HG02798 (cell line): ENCODE results near the gene SPATA46.

ENCODE experiments used
- ATAC-seq: cut with Tn5 transposase; IDR thresholded peaks from one replicate; pipeline ENCODE4 v1.9.1; 2021; ENCODE audit warnings: mild to moderate bottlenecking; ENCODE audit not compliant: unreplicated experiment, poor library complexity

SPATA46 gene

DNA sequence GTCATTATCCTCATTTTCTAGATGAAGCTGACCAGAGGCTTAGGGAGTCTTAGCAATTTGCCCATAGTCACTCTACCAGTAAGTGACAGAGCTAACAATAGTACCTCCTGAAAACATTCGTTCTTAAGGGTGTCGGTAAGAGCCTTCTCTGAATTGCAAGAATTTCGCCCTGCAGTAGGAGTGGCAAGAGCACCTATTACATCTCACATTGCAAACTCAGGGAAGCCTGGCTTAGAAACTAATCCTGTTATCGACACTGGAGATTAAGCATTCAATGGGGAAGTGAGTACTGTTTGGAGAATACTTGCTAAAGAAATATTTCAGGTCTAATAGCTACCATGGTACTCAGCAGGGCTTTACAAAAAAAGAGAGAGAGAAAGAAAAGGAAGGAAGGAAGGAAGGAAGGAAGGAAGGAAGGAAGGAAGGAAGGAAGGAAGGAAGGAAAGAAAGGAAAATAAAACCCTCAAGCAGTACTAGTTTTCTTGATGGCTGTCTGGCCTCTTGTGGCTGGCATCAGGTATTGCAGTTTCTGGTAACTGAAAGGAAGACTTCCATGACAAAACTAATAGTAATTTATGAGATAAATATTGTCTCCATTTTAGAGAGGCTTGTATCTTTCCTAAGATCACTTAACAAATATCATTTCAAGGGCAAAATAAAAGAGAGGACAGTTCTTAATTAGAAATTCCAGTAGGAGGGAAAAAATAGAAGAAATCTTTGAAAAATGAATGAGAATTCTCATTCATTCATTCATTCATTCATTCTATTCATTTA, 15.3 kb upstream of the SPATA46 start:
- no peak for ATAC-seq

DNA sequence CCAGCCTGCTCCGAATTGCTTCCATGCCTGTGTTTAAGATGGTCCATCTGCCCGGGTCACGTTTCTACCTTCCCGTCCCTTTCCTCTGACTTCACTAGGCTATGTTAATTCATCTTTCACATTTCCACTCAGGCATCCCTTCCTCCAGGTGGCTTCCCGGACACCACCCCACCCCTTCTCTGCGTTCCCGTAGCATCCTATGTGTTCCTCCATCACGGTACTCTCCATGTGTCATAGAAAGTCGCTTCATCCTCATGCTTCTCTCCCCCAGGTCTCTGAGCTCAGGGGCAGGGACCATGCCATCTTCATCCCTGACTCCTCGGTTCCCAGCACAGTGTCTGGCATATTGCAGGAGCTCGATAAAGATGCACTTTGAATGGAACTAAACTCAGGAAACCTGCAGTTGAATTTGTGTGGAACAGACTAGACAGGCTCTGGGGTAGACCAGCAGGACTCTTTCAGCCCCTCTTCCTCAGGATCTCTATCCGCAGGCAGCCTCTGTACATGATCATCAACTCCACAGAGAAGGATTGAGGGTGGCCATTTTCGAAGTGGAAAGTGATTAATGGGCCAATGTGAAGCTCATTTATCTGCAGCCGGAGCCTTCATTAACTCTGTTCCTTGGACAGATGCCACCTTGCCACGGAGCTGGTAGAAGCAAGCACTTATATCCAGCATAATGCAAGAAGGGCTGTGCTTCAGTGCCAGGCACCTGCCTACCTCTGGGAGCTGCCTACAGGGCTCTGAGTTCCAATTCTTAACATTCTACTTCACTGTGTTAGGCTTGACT, 13.9 kb upstream of the SPATA46 start:
- ATAC-seq: no peak

GRCh38 chr1:162389971-162390370, 13.3 kb upstream of the SPATA46 start:
- no peak for ATAC-seq

DNA sequence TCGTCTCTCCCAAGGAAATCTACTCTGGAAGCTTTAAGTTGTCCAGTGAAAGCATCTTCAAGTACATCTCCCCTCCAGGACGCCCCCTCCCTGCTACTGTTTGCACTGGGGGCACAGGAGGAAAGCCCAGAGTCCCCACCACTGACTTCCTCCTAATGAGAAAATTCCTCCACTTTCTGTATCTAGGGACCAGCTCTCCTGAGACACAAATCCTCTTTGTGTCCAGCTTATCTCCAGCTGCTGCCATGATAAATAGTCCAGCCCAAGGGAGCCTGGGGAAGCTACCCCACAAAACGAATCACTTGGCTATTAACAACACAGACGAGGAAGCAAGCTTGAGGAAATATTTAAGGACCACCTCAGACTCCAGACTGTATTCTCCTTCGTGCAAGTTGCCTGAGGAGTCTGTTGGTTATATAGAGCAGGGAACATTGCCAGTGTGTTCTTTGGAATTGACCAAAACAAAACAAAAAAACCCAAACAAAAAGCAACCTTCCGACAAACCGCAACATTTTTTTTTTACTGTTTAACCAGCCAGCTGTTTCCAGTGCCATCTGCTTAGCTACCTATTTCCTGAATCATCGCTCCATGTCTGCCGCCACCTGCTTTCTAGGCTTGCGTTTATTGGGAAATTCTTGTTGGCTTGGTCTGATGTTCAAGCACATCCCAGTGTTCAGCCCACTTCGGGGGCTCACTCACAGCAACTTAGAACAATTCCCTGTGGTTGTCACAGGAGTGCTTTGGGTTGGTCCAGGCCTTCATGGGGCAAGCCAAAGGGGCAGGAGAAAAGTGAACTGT, 12.6 kb upstream of the SPATA46 start:
- ATAC-seq: no peak

GRCh38 chr1:162388615-162389014, 12.0 kb upstream of the SPATA46 start:
- no peak for ATAC-seq

DNA sequence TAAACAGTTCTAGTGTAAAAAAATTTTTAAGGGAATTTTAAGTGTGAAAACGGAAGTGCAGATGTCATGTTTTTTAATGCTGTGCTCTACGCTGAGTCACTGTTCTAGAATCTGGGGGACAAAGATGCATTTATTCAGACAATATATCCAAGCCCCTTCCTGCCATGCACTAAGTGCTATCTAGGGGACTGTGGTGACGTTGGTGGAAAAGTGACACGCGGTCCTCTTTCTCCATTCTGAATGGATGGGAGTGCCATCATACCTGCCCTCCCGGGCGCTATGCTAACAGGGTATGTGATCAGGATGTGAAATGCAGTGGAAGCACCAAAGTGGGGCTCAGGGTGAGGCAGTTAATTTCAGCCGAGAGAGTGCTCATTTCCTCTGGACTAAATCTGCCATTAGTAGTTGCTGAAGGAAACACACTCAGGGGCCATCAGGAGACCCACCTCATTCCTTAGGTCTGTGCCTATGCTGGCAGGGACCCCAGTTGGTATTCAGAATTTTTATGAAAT, 11.5 kb upstream of the SPATA46 start:
- no peak for ATAC-seq

GRCh38 chr1:162387226-162388082, 10.8 kb upstream of the SPATA46 start:
- no peak for ATAC-seq

DNA sequence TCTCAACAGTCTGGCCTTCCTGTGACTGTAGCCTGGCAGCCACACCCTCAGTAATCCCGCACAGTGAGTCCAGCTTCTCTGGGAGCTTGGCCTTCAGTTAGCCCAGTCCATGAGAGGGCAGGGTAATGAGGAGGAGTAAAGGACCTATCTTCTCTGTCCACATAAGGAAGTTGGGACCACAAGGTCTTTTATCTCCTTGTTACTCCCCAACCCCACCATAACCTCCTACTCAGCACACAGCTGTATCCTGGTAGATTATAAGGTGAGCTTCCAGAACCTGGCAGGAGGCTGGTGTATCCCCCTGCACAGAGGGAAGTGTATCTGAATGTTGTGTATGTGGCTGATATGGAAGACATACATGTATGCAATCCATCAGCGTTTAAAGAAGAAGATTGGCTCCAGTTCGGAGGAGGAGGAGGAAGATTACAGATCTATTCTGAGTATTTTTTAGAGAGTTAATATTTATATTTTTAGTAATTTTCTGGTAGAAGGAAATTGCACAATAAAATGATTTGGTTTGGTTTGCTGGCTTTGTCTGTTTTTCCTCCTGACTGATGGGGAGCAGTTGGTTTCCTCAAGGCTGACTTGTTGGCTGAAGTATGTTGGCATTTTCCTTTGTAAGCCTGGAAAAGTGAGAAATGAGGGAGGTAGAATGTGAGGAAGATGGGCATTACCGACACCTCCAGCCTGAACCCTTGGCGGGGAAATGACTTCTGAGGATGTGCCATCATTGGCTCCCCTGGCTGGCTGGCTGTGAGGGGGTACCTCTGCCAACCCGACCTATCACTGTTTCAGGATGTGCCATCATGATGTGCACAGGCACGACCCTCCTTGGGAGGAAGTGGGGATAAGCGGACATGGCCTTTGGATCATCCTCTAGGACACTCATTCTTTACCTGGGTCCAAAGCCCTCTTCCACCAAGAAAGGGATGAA, 9.9 kb upstream of the SPATA46 start:
- ATAC-seq: no peak

- ATAC-seq: no peak
Measured at GRCh38 chr1:162385702-162386101, 9.0 kb upstream of the SPATA46 start.

DNA sequence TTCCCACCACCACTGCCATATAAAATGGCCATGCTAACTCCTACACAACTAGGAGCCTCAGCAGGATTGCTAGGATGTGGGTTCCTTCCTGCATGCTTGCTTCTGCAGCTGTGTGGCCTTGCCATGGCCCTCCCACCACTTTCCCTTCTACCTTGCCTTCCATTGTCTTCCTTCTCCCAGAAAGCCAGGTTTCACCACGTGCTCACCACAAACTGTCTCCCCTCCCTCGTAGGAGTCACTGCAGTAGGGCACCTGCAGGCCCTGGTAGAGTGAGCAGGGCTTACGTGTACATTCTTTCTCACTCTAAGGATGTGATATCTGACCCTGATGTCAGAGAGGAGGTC, 8.6 kb upstream of the SPATA46 start:
- no peak for ATAC-seq

- ATAC-seq: no peak
Measured at GRCh38 chr1:162384601-162385279, 8.1 kb upstream of the SPATA46 start.

- no peak for ATAC-seq
Measured at GRCh38 chr1:162384116-162384515, 7.5 kb upstream of the SPATA46 start.

DNA sequence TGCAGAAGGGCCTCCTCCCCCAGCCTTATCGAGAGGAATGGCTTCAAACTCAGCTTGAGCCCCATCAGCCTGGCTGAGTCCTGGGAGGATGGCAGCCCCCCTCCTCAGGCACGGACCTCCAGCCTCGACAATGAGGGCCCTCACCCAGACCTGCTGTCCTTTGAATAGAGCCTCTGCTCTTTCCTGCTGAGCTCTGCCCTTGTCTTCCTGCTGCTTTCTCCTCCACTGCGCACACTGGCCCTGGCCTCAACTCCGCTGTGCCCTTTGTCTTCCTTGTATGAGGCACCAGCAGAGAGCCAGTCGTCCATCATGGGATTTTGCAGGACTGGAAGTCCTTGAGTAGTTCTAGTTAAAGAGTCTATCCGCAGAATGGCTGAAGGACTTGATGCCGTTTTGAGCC, 6.9 kb upstream of the SPATA46 start:
- no peak for ATAC-seq

GRCh38 chr1:162383091-162383490, 6.4 kb upstream of the SPATA46 start:
- no peak for ATAC-seq

DNA sequence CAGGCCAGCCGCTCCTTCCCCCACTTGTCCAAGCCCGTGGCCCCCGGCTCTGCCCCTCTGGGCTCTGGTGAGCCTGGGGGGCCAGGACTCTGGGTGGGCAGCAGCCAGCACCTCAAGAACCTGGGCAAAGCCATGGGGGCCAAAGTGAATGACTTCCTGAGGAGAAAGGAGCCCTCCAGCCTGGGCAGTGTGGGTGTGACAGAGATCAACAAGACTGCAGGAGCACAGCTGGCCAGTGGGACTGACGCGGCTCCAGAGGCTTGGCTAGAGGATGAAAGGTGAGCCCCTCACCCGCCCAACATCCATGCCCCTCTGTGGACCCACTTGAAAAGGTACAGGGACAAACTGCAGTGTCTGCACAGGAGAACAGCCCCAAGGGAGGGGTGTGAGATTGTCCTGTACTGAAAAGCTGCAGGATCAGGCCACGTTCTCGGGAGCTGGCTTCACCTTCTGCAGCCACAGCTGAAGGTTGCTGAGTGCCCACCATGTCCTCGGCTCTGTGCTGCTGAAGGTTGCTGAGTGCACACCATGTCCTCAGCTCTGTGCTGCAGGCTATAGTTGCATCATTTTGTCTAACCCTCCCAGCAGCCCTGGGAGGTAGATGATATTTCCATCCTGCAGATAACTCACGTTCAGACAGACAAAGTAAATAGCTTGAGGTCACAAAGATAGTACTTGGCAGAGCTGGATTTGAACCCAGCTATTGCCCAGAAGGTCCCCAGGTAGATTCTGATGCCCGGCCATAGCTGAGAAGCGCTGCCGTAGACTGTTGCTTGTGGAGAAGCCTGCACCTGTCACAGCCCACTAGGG, 5.5 kb upstream of the SPATA46 start:
- no peak for ATAC-seq

GRCh38 chr1:162381383-162381782, 4.7 kb upstream of the SPATA46 start, which contains the start of gene C1orf226:
Gene C1orf226, plus strand, starts transcription at chr1:162381728. Its CDS starts 174 bp downstream, at chr1:162381902.
- ATAC-seq: no peak

- ATAC-seq: no peak
Measured at GRCh38 chr1:162380061-162380846, 3.6 kb upstream of the SPATA46 start.
